SJCRH30 (cell line): ENCODE results near the gene LCLAT1. TPM values are rescaled to one million over a fixed set of nuclear protein-coding genes. Genes with fewer than 3 reads are reported as not detected.

ENCODE experiments used
- total RNA-seq: library from RNA; depleted of rRNA; stranded (reverse); fragments of >200 nt; shearing (Covaris generic); gene quantifications from 2 replicates; pipeline ENCODE4 v1.2.3, GENCODE V29; 2014; rRNA removed

The LCLAT1 gene
- total RNA-seq, 1 experiment from 2014 or later: 35.9 TPM

Other genes with a start within 250 kb of the LCLAT1 start
- gene LBH, start 215.7 kb upstream of the LCLAT1 start, total RNA-seq: 140 and 158 TPM in 2 replicates